ENCODE measurements around the gene SOX8.

The SOX8 gene

DNA sequence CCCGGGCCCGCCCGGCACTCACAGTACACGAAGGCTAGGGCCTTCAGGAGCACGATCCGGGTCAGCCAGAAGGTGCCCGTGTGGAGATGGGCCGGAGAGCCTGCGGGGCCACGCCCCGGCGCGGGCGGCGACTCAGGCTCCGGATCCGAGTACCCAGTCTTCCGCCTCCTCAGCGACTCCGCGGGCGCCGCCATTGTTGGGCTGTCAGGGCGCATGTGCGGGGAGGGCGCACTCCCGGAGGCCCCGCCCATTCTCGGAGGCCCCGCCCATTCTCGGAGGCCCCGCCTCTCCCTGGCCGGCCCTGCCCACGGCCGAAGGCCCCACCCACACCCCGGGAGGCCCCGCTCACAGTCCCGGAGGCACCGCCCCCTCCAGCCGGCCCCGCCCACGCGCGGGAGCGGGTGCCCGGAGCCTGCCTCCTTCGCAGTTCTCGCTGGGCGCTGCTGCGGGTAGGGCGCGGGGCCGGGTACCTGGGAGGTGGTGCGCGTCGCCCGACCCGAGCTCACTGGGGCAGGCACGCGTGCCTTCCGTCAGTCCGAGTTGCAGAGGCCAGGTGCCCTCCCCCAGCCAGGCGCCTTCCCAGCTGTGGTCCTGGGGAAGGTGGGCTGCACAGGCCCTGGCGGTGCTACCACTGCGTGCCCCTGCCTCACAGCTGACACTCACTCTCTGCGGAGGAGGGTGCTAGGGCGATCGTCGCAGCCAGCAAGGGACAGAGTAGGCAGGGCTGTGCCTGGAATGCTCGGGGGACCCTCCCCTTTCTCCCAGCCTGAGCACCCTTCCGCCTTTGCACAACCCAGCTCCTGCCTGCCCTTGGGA, 10.6 kb upstream of the SOX8 start, which contains the start of gene LMF1 (continued):
- TF ChIP-seq, protein P1, sequence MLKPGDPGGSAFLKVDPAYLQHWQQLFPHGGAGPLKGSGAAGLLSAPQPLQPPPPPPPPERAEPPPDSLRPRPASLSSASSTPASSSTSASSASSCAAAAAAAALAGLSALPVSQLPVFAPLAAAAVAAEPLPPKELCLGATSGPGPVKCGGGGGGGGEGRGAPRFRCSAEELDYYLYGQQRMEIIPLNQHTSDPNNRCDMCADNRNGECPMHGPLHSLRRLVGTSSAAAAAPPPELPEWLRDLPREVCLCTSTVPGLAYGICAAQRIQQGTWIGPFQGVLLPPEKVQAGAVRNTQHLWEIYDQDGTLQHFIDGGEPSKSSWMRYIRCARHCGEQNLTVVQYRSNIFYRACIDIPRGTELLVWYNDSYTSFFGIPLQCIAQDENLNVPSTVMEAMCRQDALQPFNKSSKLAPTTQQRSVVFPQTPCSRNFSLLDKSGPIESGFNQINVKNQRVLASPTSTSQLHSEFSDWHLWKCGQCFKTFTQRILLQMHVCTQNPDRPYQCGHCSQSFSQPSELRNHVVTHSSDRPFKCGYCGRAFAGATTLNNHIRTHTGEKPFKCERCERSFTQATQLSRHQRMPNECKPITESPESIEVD (tag by site-specific recombination; IDR thresholded peaks at IDR 0.05) = no peak
- TF ChIP-seq ELK4 (IDR thresholded peaks at IDR 0.05; ENCODE audit: borderline replicate concordance, low read depth, low read length) (no peak), BCL11A (tag by site-specific recombination; IDR thresholded peaks at IDR 0.05; ENCODE audit: low read depth) (no peak), PRDM1 (tag by site-specific recombination; IDR thresholded peaks at IDR 0.05) (no peak), ZNF621 (tag by site-specific recombination; IDR thresholded peaks at IDR 0.05) (no peak), ZBTB8A (tag by site-specific recombination; IDR thresholded peaks at IDR 0.05) (peak; percentile 96), ZBTB17 (tag by site-specific recombination; IDR thresholded peaks at IDR 0.05) (peak; percentile 52), ZBTB21 (tag by site-specific recombination; IDR thresholded peaks at IDR 0.05) (no peak), ZNF660 (tag by site-specific recombination; IDR thresholded peaks at IDR 0.05) (0 out of 2 replicates have a peak, but pooled peaks have one; percentile 6), ZNF548 (tag by site-specific recombination; IDR thresholded peaks at IDR 0.05) (no peak), ZNF114 (tag by site-specific recombination; IDR thresholded peaks at IDR 0.05) (no peak), ZNF664 (tag by site-specific recombination; IDR thresholded peaks at IDR 0.05) (no peak), ZNF560 (tag by site-specific recombination; IDR thresholded peaks at IDR 0.05; ENCODE audit: borderline replicate concordance) (no peak), ZNF274 (IDR thresholded peaks at IDR 0.05; ENCODE audit: low read length) (no peak), ZNF274 (tag by site-specific recombination; IDR thresholded peaks at IDR 0.05; ENCODE audit: borderline replicate concordance) (no peak), GLI4 (tag by site-specific recombination; IDR thresholded peaks at IDR 0.05) (no peak), KLF10 (tag by site-specific recombination; IDR thresholded peaks at IDR 0.05) (no peak), OSR2 (tag by site-specific recombination; IDR thresholded peaks at IDR 0.05) (no peak; the same call in 1 of the 2 replicates), ZNF404 (tag by site-specific recombination; IDR thresholded peaks at IDR 0.05) (no peak), SP2 (tag by site-specific recombination; IDR thresholded peaks at IDR 0.05) (peak; percentile 76), ZNF280C (tag by site-specific recombination; IDR thresholded peaks at IDR 0.05) (no peak), PRDM2 (tag by site-specific recombination; IDR thresholded peaks at IDR 0.05; ENCODE audit: borderline replicate concordance) (peak; percentile 51; the same call in 1 of the 2 replicates), KLF16 (tag by site-specific recombination; IDR thresholded peaks at IDR 0.05) (peak; percentile 80), REPIN1 (tag by site-specific recombination; IDR thresholded peaks at IDR 0.05; ENCODE audit: low read depth) (no peak; the same call in 1 of the 2 replicates)
- TF ChIP-seq, protein P2, sequence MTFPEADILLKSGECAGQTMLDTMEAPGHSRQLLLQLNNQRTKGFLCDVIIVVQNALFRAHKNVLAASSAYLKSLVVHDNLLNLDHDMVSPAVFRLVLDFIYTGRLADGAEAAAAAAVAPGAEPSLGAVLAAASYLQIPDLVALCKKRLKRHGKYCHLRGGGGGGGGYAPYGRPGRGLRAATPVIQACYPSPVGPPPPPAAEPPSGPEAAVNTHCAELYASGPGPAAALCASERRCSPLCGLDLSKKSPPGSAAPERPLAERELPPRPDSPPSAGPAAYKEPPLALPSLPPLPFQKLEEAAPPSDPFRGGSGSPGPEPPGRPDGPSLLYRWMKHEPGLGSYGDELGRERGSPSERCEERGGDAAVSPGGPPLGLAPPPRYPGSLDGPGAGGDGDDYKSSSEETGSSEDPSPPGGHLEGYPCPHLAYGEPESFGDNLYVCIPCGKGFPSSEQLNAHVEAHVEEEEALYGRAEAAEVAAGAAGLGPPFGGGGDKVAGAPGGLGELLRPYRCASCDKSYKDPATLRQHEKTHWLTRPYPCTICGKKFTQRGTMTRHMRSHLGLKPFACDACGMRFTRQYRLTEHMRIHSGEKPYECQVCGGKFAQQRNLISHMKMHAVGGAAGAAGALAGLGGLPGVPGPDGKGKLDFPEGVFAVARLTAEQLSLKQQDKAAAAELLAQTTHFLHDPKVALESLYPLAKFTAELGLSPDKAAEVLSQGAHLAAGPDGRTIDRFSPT (tag by site-specific recombination; IDR thresholded peaks at IDR 0.05) = peak; percentile 71
- TF ChIP-seq, protein P3, sequence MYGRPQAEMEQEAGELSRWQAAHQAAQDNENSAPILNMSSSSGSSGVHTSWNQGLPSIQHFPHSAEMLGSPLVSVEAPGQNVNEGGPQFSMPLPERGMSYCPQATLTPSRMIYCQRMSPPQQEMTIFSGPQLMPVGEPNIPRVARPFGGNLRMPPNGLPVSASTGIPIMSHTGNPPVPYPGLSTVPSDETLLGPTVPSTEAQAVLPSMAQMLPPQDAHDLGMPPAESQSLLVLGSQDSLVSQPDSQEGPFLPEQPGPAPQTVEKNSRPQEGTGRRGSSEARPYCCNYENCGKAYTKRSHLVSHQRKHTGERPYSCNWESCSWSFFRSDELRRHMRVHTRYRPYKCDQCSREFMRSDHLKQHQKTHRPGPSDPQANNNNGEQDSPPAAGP (tag by site-specific recombination; IDR thresholded peaks at IDR 0.05) = peak; percentile 24; the same call in 1 of the 2 replicates

All from HEK293 (cell line).